ENCODE data around the gene PRDM1. TPM values are rescaled to one million over a fixed set of nuclear protein-coding genes. Genes with fewer than 3 reads are reported as not detected.

The PRDM1 gene
- total and polyA plus RNA-seq, 2 of the 13 experiments (the other 11 are each of a cell fraction or from before 2014, with no cell fraction given): 0.13 TPM; not detected in 1

- intact Hi-C loops (cut with micrococcal nuclease; ENCODE audit: unreplicated experiment): no loop called here
- WGBS (ENCODE audit: low lambda C conversion rate): 48% methylated on average over 3 of the region's 3 CpGs
- DNase-seq (ENCODE audit: low spot score) (no peak), ATAC-seq (no peak), FAIRE-seq (no peak)
- BruUV-seq (replicated peaks): no TSS peak
- ChIA-PET CTCF (ENCODE audit: low intra/inter-chr PET ratio, low total read pairs) (no interaction called here), POLR2A (no interaction called here)
- Histone ChIP-seq H3K4me1 (ENCODE audit: insufficient read depth, low read length) (no peaks in the 10 kb centered on the region), H2AFZ (ENCODE audit: low read length) (no peak overlapping the region), H3K4me3 (replicated peaks in 1 of 3; ENCODE audit: insufficient read depth in 1 of 3, low read depth in 2 of 3, low read length in 3 of 3) (no peak overlapping the region), H3K27me3 (ENCODE audit: control insufficient read depth in 1 of 2, insufficient read depth in 2 of 2, low read length in 2 of 2) (peaks cover 0 to 9% of the 10 kb centered on the region in 2 experiments; a peak in 3 of 5 replicates), H3K9ac (ENCODE audit: insufficient read depth, low read depth, low read length) (no peak overlapping the region), H4K20me1 (ENCODE audit: insufficient read depth, low read length) (no peaks in the 10 kb centered on the region), H3K79me2 (ENCODE audit: insufficient read depth, low read length) (no peaks in the 10 kb centered on the region), H3K9me3 (ENCODE audit: low read length) (no peaks in the 10 kb centered on the region), H3K36me3 (replicated peaks in 1 of 2; ENCODE audit: control insufficient read depth in 1 of 2, insufficient read depth in 2 of 2, low read length in 2 of 2) (no peaks in the 10 kb centered on the region), H3K4me2 (ENCODE audit: low read depth, low read length) (no peak overlapping the region), H3K27ac (ENCODE audit: extremely low read length, insufficient read depth, low read length) (no peak overlapping the region)
- peak in 1 of 2 experiments; percentile 77; a peak in 3 of 4 replicates for TF ChIP-seq MAFK (conservative IDR thresholded peaks at IDR 0.05 in 1 of 2, IDR thresholded peaks at IDR 0.05 in 1 of 2; ENCODE audit: low read length in 2 of 2)
- TF ChIP-seq MAFF (IDR thresholded peaks at IDR 0.05; ENCODE audit: low read depth, low read length): peak; percentile 42; the same call in 1 of the 2 replicates
- no peak for TF ChIP-seq FOXC1 (CRISPR knock-in tag; IDR thresholded peaks at IDR 0.05; ENCODE audit: borderline replicate concordance)
- no peak for TF ChIP-seq NFE2L2 (IDR thresholded peaks at IDR 0.05; ENCODE audit: low read length)
- in situ Hi-C loops (cut with HindIII; ENCODE audit: extremely low pct_ligation_motif_present, low pct_unique_long_range_greater_than_20kb): no loop called here
Measured at GRCh38 chr6:106156413-106156812, 70.3 kb downstream of the PRDM1 start.

GRCh38 chr6:106156863-106157262 lies 70.7 kb downstream of the PRDM1 start:
- no peaks in the 10 kb centered on the region for H3K9me3 ChIP-seq (ENCODE audit: low read length)
- FAIRE-seq (no peak), ATAC-seq (no peak), DNase-seq (ENCODE audit: low spot score) (no peak)
- H3K4me2 ChIP-seq (ENCODE audit: low read depth, low read length): no peak overlapping the region
- H3K79me2 ChIP-seq (ENCODE audit: insufficient read depth, low read length): no peaks in the 10 kb centered on the region
- intact Hi-C loops (cut with micrococcal nuclease; ENCODE audit: unreplicated experiment): no loop called here
- ChIA-PET CTCF (ENCODE audit: low intra/inter-chr PET ratio, low total read pairs) (no interaction called here), POLR2A (no interaction called here)
- peaks cover 0 to 9% of the 10 kb centered on the region in 2 experiments; a peak in 3 of 5 replicates for H3K27me3 ChIP-seq (ENCODE audit: control insufficient read depth in 1 of 2, insufficient read depth in 2 of 2, low read length in 2 of 2)
- no TSS peak for BruUV-seq (replicated peaks)
- no peaks in the 10 kb centered on the region for H3K36me3 ChIP-seq (replicated peaks in 1 of 2; ENCODE audit: control insufficient read depth in 1 of 2, insufficient read depth in 2 of 2, low read length in 2 of 2)
- no peak overlapping the region for H3K9ac ChIP-seq (ENCODE audit: insufficient read depth, low read depth, low read length)
- no peak overlapping the region for H3K4me3 ChIP-seq (replicated peaks in 1 of 3; ENCODE audit: insufficient read depth in 1 of 3, low read depth in 2 of 3, low read length in 3 of 3)
- in situ Hi-C loops (cut with HindIII; ENCODE audit: extremely low pct_ligation_motif_present, low pct_unique_long_range_greater_than_20kb): no loop called here
- H3K27ac ChIP-seq (ENCODE audit: extremely low read length, insufficient read depth, low read length): no peak overlapping the region
- no peaks in the 10 kb centered on the region for H3K4me1 ChIP-seq (ENCODE audit: insufficient read depth, low read length)
- no peaks in the 10 kb centered on the region for H4K20me1 ChIP-seq (ENCODE audit: insufficient read depth, low read length)
- H2AFZ ChIP-seq (ENCODE audit: low read length): no peak overlapping the region
- 3% methylated on average over 3 of the region's 3 CpGs for WGBS (ENCODE audit: low lambda C conversion rate)
- TF ChIP-seq ZNF318 (CRISPR knock-in tag; IDR thresholded peaks at IDR 0.05) (no peak), TEAD2 (CRISPR knock-in tag; IDR thresholded peaks at IDR 0.05) (no peak), ZC3H4 (CRISPR knock-in tag; IDR thresholded peaks at IDR 0.05; ENCODE audit: borderline replicate concordance) (no peak), STAT5B (CRISPR knock-in tag; IDR thresholded peaks at IDR 0.05) (no peak), ETS1 (CRISPR knock-in tag; IDR thresholded peaks at IDR 0.05) (no peak), ZNF891 (CRISPR knock-in tag; IDR thresholded peaks at IDR 0.05) (no peak), BRCA1 (CRISPR knock-in tag; IDR thresholded peaks at IDR 0.05) (no peak)
